ENCODE data around the gene OR6Y1. TPM values are rescaled to one million over a fixed set of nuclear protein-coding genes. Genes with fewer than 3 reads are reported as not detected.

OR6Y1 gene
- total RNA-seq, 1 donor from 2014 or later = not detected

- ATAC-seq (no peak), DNase-seq (ENCODE audit: low spot score) (no peak)
These were observed 46.7 kb downstream of the OR6Y1 start for GRCh38 chr1:158507511-158507910.

- DNase-seq (ENCODE audit: low spot score) (no peak), ATAC-seq (peak; percentile 54)
These were observed 47.7 kb downstream of the OR6Y1 start for GRCh38 chr1:158506369-158506987.

GRCh38 chr1:158496374-158496773, 57.8 kb downstream of the OR6Y1 start:
- DNase-seq (ENCODE audit: low spot score) (no peak), ATAC-seq (no peak)

- no peak for DNase-seq (ENCODE audit: low spot score)
- ATAC-seq = no peak
These were observed 59.4 kb downstream of the OR6Y1 start for GRCh38 chr1:158494796-158495195.

Other genes starting within 250 kb of the OR6Y1 start
- not detected for gene CD1B, start 222.9 kb downstream of the OR6Y1 start, total RNA-seq
- gene CD1E, start 200.5 kb downstream of the OR6Y1 start, total RNA-seq = not detected
- gene OR10T2, start 154.9 kb downstream of the OR6Y1 start, total RNA-seq = not detected
- not detected for gene OR10K2, start 128.2 kb downstream of the OR6Y1 start, total RNA-seq
- gene OR10K1, start 92.6 kb downstream of the OR6Y1 start, total RNA-seq = not detected
- gene OR10R2, start 82.2 kb downstream of the OR6Y1 start, total RNA-seq = not detected
- not detected for gene OR6P1, start 16.2 kb upstream of the OR6Y1 start, total RNA-seq
- not detected for gene OR10X1, start 25.5 kb upstream of the OR6Y1 start, total RNA-seq
- gene OR10Z1, start 50.9 kb upstream of the OR6Y1 start, total RNA-seq = not detected
- 0.88 TPM for gene SPTA1, start 132.3 kb upstream of the OR6Y1 start, total RNA-seq
- not detected for gene OR6K2, start 146.2 kb upstream of the OR6Y1 start, total RNA-seq
- gene OR6K3, start 166.3 kb upstream of the OR6Y1 start, total RNA-seq = not detected
- not detected for gene OR6K6, start 200.3 kb upstream of the OR6Y1 start, total RNA-seq
- gene OR6N1, start 217.8 kb upstream of the OR6Y1 start, total RNA-seq = not detected
- not detected for gene OR6N2, start 226.8 kb upstream of the OR6Y1 start, total RNA-seq